Renal pelvis (tissue), 4 donors: ENCODE measurements around the gene TAC4. TPM values are rescaled to one million over a fixed set of nuclear protein-coding genes. Genes with fewer than 3 reads are reported as not detected.
A peak's percentile ranks its signal among the peaks of the same experiment; 100 is the strongest.

Experiments used
- DNase-seq: peaks from one replicate; pipeline ENCODE4 v3.0.0-alpha.2; 2013
- polyA plus RNA-seq, 3 donors: library from polyadenylated mRNA; unstranded; fragments of 120-200 nt; gene quantifications; one replicate each; pipeline ENCODE4 v1.2.1, GENCODE V29; 2013; ENCODE audit not compliant: insufficient read length in 3 of 3

TAC4 gene
- polyA plus RNA-seq, 3 donors: 0.16 to 1.5 TPM; not detected in 1

DNA sequence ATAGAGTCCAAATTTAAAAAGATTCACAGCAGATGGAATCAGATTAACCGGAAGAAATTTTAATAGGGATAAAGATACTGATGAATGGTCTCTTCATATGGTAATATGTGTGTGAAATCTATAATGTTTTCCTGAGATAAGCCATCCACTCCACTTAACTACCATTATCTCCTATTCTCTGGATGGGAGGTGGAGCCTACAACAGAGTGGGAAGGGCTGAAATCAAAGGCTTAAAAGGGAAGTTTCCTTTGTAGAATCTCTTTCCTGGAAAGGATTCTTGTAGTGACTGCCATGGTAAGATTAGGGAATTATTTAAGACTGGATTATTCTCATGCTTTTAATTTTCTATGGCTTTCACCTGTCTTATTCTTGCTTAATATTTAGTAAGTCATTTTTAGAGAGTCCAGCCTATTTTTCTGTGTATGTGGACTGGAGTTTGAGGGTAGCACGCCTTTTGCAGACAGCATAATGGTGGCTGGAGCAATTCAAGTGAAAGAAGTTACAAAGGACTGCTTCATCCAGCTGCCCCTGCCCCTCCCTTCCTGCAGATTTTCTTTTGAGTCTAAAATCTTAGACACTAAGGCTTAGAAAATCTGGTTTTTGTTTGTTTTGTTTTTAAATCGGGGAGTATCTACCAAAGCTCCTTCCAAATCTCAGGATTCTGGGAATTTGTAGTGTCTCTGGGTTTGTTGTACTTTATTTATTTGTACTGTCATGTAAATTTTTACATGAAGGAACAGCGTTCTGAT, 32.9 kb downstream of the TAC4 start:
- no peak for DNase-seq

DNA sequence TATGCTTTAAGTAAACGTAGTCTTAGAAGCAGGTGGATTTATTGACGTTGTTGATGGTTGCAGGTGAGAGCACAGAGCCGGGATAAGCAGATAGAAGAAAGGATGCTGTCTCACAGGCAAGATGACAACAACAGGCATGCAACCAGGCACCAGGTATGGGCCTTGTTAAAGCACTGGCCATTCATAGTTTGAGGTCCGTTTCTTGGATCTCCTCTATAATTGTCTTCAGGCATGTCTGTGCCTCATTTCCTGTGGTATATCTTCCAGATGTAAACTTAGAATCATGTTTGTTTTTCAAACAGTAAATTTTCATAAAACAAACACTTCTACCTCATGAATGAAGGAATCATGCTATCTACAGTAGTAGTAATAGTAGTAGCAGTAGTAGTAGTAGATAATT, 38.8 kb downstream of the TAC4 start:
- DNase-seq: no peak

DNA sequence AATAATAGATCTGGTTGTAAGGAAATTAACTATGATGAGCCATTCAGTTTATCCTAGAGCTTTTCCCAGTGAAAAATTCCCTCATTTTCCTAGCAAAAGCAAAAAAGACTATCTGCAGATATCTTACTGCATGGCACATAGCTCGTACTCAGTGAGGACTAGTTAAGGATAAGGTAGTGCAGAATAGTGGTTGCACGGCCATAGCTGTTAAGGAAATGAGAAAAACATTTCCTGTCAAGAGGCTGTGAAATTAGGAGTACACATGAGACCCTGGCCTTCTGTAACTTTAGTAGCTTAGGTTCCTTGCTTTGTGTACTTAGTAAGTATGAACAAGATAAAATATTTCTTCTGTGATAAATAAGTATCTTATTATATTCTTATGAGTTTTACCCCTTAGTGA, 49.1 kb downstream of the TAC4 start:
- no peak for DNase-seq

DNA sequence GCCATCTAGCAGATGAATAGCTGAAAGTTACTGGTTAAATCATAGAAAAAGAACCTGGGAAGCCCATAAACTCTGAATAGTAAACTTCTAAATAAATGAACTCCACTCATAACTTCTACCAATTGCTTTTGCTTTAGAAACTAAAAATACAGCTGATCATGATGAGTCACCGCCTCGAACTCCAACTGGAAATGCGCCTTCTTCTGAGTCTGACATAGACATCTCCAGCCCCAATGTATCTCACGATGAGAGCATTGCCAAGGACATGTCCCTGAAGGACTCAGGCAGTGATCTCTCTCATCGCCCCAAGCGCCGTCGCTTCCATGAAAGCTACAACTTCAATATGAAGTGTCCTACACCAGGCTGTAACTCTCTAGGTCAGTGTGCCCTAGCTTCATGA, 49.7 kb downstream of the TAC4 start:
- DNase-seq: no peak

DNA sequence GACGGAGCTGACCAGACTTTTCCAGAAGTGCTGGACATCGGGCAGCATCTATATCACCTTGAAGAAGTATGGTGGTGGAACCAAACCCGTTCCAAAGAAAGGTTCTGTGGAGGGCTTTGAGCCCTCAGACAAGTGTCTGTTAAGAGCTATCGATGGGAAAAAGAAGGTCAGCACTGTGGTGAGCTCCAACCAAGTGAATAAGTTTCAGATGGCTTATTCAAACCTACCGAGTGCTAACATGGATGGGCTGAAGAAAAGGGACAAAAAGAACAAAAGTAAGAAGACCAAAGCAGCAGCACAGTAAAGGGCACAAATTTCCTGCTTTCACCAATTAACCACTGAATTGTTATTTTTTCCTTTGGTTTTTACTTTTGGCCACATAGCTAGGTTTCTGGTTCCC, 52.5 kb downstream of the TAC4 start:
- no peak for DNase-seq

DNA sequence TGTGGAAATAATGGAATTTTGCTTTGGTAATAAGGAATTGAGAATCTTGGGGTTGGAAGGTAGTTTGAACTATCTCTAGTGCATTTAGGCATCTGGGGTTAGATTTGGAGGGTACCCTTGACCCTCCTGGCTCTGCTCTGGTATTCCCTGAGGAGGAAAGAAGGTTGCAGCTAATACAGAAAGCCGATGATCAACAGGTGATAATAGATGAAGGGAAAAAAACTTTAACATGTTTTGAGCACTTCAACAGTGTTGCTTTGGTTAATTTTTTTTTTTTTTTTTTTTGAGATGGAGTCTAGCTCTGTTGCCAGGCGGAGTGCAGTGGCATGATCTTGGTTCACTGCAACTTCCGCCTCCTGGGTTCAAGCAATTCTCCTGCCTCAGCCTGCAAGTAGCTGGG, 54.6 kb downstream of the TAC4 start:
- DNase-seq: no peak

DNA sequence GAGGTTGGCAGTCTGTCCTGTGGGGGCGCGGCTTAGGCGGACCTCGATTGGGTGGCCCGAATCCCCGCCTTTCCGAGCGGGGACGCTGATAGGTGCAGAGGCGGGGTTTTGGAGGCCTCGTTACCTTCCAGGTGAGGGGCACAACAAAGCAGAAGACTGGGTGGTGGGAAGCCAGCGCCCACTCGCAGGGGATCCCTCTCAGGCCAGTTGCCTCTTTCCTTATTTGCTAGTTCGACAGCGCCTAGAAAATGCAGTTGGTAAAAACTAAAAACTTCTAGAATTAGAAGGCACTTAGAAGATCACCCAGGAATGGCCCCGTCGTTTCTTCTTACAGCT, 58.7 kb downstream of the TAC4 start:
- no peak for DNase-seq

DNA sequence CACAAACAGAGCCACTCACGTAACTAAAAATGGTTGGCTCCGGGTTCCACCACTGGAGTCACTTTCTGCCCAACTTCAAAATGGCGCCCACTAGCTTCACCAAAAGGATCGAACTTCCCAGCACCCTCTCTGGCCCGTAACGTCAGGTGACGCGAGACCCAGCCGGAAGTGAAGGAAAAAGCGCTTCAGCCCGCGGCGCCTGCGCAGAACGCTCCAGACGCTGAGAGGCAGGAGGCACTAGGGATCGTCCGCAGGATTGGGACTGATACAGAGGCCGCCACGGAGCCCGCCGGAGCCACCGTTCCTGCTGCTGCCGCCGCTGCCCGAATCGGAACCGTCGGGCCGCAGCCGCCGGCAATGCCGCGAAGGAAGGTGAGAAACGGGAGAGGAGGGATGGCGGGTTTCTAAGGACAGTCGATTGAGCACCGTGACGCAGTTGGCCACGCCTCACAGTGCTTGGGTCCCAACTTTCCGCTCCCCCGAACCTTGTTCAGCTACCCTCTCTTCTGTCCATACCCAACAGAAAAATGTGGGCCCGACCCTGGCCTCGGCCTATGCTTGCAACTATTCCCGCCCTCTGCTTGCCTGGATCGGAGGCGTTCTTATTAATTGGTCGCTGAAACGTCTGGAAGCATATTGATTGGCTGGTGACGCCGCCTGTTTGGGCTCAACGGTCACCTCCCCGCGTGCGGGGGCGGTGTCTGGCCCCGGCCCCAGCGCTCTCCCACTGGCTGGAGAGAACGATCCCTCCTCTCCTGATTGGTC, 59.2 kb downstream of the TAC4 start, which contains the start of gene KAT7:
Gene KAT7, plus strand, starts transcription at position 204 of the 765 bp plus-strand sequence. Its CDS starts 154 bp downstream, at position 358.
- peak; percentile 100 for DNase-seq

Other genes with a start within 250 kb of the TAC4 start
- gene SPOP, start 170.0 kb downstream of the TAC4 start, polyA plus RNA-seq: 10 to 100 TPM; 60.0 to 68.6 (median 66.1) TPM
- 10 to 100 TPM; 76.5 to 78.4 (median 77.5) TPM for gene SLC35B1, start 140.1 kb downstream of the TAC4 start, polyA plus RNA-seq
- gene FAM117A, start 83.9 kb downstream of the TAC4 start, polyA plus RNA-seq: 10 to 100 TPM; 19.9 to 25.8 (median 20.5) TPM
- gene KAT7, start 59.4 kb downstream of the TAC4 start, polyA plus RNA-seq: 10 to 100 TPM; 49.9 to 61.8 (median 52.5) TPM
- gene DLX4, start 121.1 kb upstream of the TAC4 start, polyA plus RNA-seq: 1 to 10 TPM in 1 of 3 donors, under 1 TPM in 2; 0.62 to 1.3 (median 0.98) TPM
- 1 to 10 TPM in 2 of 3 donors, under 1 TPM in 1; 0.90 to 2.3 (median 1.5) TPM for gene DLX3, start 147.2 kb upstream of the TAC4 start, polyA plus RNA-seq
- 100 to 1,000 TPM; 104 to 119 (median 112) TPM for gene ITGA3, start 208.0 kb upstream of the TAC4 start, polyA plus RNA-seq
- 100 to 1,000 TPM; 125 to 135 (median 129) TPM for gene PDK2, start 247.3 kb upstream of the TAC4 start, polyA plus RNA-seq